CD4-positive, alpha-beta T cell treated with Interleukin-4 for 4 hours (primary cell): Measurements from ENCODE around the gene PPIL6.
"Not testable (repeated sequence)": the region's sequence is repeated elsewhere in the genome, so short reads cannot be mapped to it uniquely, and the experiment has no call there.

Source experiments
- DNase-seq: peaks from one replicate; pipeline ENCODE4 v3.0.0-alpha.2; 2020

Gene PPIL6

GRCh38 chr6:109466212-109466923 is 25.9 kb upstream of the PPIL6 start:
- DNase-seq = no peak

DNA sequence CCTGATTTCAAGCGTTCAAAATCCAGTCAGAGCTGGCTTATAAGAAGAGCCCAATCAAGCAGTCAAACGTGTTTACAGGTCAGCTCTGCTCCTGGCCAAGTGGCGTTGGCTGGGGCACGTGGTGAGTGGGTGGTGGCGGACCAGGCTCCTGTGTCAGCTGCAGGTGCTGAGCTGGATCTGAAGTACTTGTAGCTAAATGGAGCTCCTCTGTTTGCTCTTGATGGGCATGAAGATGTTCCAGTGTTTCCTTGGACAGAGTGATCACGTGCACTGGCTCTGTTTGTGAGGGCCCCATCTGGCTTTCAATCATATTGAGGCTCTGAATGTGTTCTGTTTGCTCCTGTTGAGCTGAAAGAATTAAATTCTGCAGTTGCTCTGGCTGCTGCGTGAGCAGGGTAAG is 25.3 kb upstream of the PPIL6 start:
- no peak for DNase-seq

DNA sequence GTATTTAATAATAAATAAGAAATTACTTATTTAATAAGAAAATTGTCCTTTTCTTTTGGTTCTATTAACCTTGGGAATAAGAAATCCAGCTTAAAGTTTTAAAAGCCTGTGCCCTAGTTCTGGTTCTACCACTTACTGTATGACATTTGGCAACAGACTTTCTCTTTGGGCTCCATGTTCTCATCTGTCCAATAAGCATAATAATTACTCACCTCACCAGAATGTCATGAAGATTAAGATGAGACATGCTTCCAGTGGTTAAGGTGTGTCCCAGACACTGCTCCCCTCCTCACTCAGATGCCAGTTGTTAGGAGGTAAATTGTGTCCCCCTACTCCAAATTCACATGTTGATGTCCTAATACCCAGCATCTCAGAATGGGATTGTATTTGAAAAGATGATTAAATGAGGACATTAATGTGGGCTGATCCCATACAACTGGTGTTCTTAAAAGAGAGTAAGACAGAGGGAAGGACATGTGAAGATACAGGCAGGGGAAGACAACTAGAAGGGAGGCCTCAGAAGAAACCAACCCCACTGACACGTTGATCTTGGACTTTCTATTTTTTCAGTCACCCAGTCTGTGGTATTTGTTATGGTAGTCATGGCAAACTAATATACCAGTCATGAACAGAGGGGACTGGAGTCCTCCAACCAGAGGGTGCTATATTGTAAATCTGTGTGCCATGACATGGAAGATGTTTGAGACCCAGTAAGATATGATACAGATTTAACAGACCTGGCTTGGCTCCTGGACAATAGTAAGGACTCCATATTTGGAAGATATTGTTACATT is 21.5 kb upstream of the PPIL6 start:
- peak; percentile 32 for DNase-seq

- not testable (repeated sequence) for DNase-seq
These were observed 20.8 kb upstream of the PPIL6 start for GRCh38 chr6:109461205-109461604.

DNA sequence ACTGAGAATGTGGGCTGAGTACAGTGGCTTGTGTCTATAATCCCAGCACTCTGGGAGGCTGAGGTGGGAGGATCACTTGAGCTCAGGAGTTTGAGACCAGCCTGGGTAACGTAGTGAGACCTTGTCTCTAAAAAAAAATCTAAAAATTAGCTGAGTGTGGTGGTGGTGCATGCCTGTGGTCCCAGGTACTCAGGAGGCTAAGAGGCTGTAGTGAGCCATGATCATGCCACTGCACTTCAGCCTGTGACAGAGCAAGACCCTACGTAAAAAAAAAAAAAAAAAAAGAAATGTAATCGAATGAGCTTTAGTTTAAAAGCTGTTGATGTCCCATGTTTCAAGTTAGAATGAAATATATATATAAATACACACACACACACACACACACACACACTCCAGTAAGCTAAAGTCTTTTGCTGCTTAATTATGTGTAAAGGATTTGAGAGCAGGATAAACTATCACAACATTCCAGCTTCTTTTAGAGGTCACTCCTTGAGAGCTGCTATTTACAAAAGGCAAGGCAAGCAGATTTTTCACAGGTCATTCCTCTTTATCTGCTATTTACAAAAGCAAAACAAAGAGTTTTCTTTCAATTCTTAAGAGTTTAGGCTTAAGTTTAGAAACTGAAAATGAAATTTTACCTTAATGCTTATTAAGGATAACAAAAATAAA is 19.9 kb upstream of the PPIL6 start:
- DNase-seq = no peak

- peak; percentile 72 for DNase-seq
These were observed 18.5 kb upstream of the PPIL6 start for GRCh38 chr6:109458774-109459531.

- no peak for DNase-seq
These were observed 17.2 kb upstream of the PPIL6 start for GRCh38 chr6:109457562-109457996.

DNA sequence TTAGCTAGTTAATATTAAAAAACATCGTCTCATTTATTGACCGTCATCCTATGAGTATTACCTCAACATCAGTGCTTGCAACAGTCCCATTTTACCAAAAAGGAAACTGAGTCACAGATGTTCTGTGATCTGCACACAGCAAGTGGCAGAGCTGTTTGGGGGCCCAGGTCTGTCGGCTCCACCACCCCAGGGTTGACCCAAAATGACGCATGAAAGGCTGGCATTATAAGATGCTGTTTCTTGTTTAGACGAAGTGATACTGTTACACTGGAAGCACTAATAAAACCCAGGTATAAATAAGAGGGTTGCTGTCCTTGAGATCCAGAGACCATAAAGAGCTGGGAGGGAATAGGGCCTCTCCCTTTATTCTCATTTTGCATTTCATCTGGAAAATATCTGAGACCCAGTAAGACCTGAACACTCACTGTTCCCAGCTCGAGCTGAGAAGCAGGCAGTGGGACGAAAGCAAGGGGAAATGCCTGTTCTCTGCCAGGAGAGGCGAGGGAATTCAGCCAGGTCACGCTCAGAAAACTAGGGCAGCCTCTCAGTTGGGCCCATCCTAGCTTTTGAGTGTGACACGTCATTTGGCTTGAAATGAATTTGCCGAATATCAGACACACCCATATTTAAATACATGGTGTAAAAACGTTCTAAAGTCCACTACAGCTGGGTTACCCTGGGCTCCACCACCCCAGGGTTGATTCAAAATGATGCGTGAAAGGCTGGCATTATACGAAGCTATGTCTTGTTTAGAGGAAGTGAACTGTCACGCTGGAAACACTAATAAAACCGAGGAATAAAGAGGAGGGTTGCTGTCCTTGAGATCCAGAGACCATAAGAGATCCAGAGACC is 16.5 kb upstream of the PPIL6 start:
- no peak for DNase-seq

DNA sequence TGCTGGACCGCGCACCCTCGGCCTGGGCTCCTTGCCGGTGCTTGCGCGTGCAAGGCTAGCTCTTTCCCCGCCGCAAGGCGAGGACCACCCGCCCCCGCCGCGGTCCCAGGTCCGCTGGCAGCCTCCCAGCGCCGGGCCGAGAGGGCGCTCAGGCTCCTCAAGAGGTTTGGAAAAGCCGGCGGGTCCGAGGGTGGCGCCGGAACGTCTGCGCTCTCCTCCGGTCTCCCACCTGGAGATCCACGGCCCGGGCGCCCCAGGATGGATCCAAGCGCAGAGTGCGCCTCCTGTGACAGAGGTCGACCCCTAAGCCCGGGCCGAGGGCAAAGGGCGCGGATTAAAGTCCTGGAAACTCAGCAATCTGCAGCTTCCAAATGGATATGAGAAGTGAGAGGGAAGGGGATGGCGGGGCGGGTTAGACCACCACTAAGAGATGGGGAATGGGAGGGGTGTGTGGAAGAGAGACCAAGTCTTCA is 15.7 kb upstream of the PPIL6 start:
- no peak for DNase-seq

DNA sequence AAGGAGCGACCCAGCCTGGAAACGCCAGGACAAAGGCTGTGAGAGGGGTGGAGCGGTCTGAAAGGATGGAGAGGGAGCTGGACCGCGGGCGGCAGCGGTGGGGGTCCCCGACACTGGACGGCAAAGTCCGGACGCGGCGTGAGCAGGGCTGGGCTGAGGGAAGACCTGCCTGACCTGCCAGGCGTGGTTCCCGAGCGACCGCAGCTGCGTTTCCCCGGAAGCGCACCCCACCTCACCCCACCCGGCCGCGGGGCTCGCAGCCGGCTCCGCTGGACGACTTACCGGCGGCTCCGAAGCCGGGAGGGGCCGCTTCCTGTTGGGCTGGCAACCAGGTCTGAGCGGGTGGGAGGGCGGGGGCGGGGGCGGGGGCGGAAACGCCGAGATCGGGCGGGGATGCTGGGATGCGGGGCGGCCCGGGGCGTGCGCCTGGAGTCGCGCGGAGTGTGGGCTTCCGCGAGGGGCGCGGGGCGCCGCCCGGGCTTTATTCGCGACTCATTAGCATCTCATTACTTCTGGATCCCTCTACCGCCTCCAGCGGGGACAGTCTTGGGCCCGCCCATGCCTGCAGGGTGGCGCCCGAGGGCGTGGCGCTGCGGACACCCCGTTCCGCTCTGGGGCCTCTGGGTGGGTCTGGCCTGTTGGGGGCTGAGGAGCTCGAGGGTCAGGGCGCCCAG is 15.1 kb upstream of the PPIL6 start, which contains the start of gene MICAL1:
MICAL1 (minus strand) TSS at position 336 of the 674 bp plus-strand sequence. CDS start 1,576 bp downstream, outside the sequence.
- peak; percentile 77 for DNase-seq

DNA sequence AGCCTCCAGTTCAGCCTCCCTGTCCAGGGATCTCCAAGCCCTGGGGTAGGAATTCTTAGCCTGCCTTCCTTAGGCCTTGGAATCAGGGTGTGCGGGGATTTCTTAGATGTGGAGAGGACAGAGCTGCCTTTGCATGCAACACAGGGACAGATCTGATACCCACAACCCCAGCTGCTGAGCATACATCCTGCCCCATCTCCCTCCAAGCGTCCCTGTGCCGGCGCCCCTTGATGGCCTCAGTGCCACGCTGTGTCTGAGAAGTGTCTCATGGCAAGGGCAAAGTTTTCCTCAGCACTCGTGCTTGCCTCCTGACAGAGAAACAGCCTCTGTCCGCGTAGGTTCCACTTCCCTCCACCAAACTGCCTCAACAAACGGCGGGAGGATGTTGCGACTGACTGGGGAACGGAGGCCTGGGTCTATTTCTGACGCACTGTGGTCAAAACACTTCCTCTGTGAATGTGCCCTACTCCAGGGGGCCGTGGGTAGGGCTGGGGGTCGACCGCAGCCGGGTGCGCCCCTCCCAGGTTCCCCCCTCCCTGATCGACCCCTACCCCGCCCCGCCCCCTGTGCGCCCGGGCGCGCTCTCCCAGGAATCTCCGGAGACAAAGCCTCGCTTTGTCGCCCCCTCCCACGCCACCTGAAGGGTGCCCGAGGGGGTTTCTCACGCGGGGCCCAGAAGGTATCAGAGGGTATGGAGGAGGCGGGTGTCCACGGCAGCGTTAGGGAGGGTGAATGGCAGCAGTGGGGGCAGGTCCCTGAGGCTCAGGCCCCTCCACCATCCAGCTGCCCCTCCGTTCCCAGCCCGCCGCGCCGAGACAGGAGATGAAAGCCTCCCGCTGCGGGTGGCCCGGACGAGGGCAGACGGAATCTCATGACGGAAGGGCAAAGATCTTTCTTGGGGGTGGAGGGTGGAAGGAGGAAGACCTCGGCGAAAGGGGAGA is 14.3 kb upstream of the PPIL6 start:
- DNase-seq = peak; percentile 77

- no peak for DNase-seq
These were observed 13.4 kb upstream of the PPIL6 start for GRCh38 chr6:109453594-109454495.

GRCh38 chr6:109453156-109453555 is 12.7 kb upstream of the PPIL6 start:
- DNase-seq = no peak

GRCh38 chr6:109452181-109452580 is 11.8 kb upstream of the PPIL6 start:
- DNase-seq = no peak

DNA sequence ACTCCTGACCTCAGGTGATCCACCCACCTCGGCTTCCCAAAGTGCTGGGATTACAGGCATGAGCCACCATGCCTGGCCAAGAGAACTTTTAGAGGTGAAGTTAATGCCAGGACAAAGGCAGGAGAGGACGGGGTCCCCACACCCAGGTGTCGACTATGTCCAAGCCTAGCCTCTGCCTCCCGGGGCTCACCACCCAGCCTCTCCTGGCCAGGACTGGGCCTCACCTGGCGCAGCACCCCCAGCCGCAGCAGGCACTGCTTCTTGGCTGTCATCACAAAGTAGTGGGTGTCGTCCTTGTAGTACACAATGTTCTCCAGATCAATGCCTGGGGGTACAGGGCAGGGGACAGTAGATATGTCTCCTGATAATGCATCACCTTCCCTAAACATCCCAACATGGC is 10.9 kb upstream of the PPIL6 start:
- no peak for DNase-seq

DNA sequence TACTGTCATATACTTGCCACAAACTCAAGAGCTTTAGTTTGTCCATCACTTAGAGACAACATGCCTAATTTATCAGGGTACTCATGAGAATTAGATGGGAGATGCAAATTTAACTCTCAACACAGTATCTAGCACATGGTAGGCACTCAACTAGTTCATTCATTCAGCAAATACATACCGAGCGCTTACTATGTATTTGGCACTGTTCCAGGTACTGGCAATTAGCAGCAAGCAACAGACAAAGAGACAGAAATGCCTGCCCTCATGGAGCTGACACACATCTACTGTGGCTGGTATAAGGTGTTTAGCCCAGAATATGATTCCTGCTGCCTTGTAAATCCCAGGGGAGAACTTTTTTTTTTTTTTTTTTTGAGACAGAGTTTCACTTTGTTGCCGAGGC is 10.4 kb upstream of the PPIL6 start:
- no peak for DNase-seq

DNA sequence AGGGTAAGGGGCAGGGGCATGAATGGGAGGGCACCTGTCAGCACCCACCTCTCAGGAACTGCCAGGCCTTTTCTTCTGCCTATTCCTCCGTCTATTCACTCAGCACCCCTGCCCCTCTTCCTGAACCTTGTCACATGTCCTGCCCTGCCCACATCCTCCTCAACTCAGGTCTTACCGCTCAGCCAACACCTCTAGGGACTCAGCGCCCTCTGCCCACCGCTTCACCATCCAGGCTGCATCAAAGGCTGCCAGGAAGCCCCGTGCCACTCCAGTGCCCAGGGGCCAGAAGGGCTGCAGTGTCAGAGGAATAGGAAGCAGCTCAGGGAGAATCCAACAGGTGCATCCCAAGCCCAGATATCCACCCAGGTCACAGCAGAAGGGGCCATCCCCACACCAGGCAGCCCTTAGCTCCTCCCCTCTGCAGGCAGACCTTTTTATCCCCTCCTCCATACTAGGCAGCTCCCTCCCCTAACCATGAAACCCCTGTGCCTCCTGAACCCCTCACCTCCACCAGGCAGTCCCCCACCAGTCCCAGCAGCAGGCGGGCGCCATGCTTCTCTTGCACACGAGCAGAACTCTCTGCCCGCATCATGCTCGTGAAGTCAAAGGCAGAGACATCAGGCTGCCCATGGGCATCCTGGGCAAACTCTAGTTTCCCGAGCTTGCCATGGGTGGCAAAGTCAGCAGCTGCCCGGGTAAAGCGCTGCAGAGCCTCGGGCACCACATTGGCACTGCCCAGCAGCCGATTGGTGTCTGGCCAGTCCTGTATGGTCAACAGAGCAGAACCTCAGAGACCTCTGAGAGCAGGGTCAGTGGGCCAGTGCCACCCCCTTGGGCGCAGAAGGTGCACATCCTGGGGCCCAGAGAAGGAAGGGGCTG is 9.6 kb upstream of the PPIL6 start:
- peak; percentile 44 for DNase-seq
